Measurements from ENCODE around the gene IFRD2. TPM values are rescaled to one million over a fixed set of nuclear protein-coding genes. Genes with fewer than 3 reads are reported as not detected.

IFRD2 gene
- total and polyA plus RNA-seq, 9 of the 15 experiments (the other 6 are each of a cell fraction or from before 2014, with no cell fraction given), result 30.5 to 115 (median 52.8) TPM

DNA sequence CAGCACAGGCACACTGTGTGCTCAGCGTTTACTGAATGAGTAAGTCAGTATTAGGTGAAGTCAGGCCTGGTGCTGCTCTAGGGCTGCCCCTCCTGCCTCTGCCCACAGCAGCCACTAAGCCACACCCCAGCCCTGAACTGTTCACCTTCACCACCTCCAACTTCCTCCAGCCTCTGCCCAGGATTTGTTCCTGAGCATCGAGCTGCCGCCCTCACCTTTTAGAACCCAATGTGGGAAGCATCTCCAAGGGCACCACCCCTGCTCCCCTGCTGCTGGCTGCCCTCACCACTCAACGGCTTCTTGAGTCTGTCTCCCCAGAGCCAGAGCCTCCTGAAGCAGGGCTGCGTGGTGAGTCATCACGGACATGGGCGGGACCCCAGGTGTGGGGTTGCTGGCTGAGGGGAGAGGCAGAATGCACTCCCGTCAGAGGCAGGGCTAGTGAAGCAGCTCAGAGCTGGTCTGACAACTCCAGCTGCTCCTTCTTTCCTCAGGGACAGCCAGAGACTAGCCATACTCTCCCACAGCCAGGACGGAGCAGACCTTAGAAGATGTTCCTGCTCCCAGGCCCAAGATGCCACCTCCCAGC lies 24.5 kb upstream of the IFRD2 start (continued):
- TF ChIP-seq, protein P1, sequence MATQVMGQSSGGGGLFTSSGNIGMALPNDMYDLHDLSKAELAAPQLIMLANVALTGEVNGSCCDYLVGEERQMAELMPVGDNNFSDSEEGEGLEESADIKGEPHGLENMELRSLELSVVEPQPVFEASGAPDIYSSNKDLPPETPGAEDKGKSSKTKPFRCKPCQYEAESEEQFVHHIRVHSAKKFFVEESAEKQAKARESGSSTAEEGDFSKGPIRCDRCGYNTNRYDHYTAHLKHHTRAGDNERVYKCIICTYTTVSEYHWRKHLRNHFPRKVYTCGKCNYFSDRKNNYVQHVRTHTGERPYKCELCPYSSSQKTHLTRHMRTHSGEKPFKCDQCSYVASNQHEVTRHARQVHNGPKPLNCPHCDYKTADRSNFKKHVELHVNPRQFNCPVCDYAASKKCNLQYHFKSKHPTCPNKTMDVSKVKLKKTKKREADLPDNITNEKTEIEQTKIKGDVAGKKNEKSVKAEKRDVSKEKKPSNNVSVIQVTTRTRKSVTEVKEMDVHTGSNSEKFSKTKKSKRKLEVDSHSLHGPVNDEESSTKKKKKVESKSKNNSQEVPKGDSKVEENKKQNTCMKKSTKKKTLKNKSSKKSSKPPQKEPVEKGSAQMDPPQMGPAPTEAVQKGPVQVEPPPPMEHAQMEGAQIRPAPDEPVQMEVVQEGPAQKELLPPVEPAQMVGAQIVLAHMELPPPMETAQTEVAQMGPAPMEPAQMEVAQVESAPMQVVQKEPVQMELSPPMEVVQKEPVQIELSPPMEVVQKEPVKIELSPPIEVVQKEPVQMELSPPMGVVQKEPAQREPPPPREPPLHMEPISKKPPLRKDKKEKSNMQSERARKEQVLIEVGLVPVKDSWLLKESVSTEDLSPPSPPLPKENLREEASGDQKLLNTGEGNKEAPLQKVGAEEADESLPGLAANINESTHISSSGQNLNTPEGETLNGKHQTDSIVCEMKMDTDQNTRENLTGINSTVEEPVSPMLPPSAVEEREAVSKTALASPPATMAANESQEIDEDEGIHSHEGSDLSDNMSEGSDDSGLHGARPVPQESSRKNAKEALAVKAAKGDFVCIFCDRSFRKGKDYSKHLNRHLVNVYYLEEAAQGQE (IDR thresholded peaks at IDR 0.05; ENCODE audit: borderline replicate concordance), result no peak
- TF ChIP-seq, protein P1 (CRISPR knock-in tag; IDR thresholded peaks at IDR 0.05; ENCODE audit: low read depth), result no peak
- TF ChIP-seq NRF1 (conservative IDR thresholded peaks at IDR 0.05 in 1 of 2, IDR thresholded peaks at IDR 0.05 in 1 of 2) (peak; percentile 48 to 64), ZBED1 (IDR thresholded peaks at IDR 0.05) (no peak), SIRT6 (IDR thresholded peaks at IDR 0.05; ENCODE audit: low read depth, low read length) (no peak), RFX7 (CRISPR knock-in tag; IDR thresholded peaks at IDR 0.05) (no peak), TGIF2 (CRISPR knock-in tag; IDR thresholded peaks at IDR 0.05) (no peak), MEF2D (tag; conservative IDR thresholded peaks at IDR 0.05; ENCODE audit: low read depth) (no peak), LEF1 (IDR thresholded peaks at IDR 0.05) (no peak), XRCC3 (IDR thresholded peaks at IDR 0.05) (no peak), HMG20A (CRISPR knock-in tag; conservative IDR thresholded peaks at IDR 0.05) (no peak), ZNF41 (CRISPR knock-in tag; conservative IDR thresholded peaks at IDR 0.05) (no peak), CHD2 (IDR thresholded peaks at IDR 0.05; ENCODE audit: low read depth, low read length) (no peak), ZNF133 (CRISPR knock-in tag; IDR thresholded peaks at IDR 0.05) (no peak), DIDO1 (tag; IDR thresholded peaks at IDR 0.05; ENCODE audit: low read depth) (no peak), JUND (IDR thresholded peaks at IDR 0.05; ENCODE audit: borderline replicate concordance, low read depth, low read length) (peak; percentile 95), JUND (tag; IDR thresholded peaks at IDR 0.05; ENCODE audit: borderline replicate concordance, low read depth, low read length) (peak; percentile 92; the same call in 2 of the 3 replicates), SMARCC2 (IDR thresholded peaks at IDR 0.05; ENCODE audit: low read depth) (no peak), HSF4 (CRISPR knock-in tag; IDR thresholded peaks at IDR 0.05; ENCODE audit: borderline replicate concordance) (no peak)
- TF ChIP-seq, protein P2, sequence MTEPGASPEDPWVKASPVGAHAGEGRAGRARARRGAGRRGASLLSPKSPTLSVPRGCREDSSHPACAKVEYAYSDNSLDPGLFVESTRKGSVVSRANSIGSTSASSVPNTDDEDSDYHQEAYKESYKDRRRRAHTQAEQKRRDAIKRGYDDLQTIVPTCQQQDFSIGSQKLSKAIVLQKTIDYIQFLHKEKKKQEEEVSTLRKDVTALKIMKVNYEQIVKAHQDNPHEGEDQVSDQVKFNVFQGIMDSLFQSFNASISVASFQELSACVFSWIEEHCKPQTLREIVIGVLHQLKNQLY (CRISPR knock-in tag; conservative IDR thresholded peaks at IDR 0.05), result no peak
- TF ChIP-seq, protein P3, sequence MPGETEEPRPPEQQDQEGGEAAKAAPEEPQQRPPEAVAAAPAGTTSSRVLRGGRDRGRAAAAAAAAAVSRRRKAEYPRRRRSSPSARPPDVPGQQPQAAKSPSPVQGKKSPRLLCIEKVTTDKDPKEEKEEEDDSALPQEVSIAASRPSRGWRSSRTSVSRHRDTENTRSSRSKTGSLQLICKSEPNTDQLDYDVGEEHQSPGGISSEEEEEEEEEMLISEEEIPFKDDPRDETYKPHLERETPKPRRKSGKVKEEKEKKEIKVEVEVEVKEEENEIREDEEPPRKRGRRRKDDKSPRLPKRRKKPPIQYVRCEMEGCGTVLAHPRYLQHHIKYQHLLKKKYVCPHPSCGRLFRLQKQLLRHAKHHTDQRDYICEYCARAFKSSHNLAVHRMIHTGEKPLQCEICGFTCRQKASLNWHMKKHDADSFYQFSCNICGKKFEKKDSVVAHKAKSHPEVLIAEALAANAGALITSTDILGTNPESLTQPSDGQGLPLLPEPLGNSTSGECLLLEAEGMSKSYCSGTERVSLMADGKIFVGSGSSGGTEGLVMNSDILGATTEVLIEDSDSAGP (CRISPR knock-in tag; IDR thresholded peaks at IDR 0.05), result 0 out of 2 replicates have a peak, but pooled peaks have one; percentile 27
